ENCODE results near the gene MYH7.

Gene MYH7

GRCh38 chr14:23416801-23417200 is 18.7 kb downstream of the MYH7 start:
- H2AFZ ChIP-seq, result no peak overlapping the region
- H3K4me3 ChIP-seq (ENCODE audit: low read depth, low read length), result no peak overlapping the region
- H3K79me2 ChIP-seq, result no peaks in the 10 kb centered on the region
- TF ChIP-seq CTCF (IDR thresholded peaks at IDR 0.05), result no peak
- H3K27ac ChIP-seq, result no peak overlapping the region
- H3K4me2 ChIP-seq (ENCODE audit: low read length), result no peak overlapping the region
- no peaks in the 10 kb centered on the region for H3K9me3 ChIP-seq (ENCODE audit: control insufficient read depth, low read length)
- H3K36me3 ChIP-seq (ENCODE audit: control insufficient read depth, insufficient read depth, low read length), result no peaks in the 10 kb centered on the region
- H3K9ac ChIP-seq, result no peak overlapping the region
- H3K27me3 ChIP-seq (ENCODE audit: control insufficient read depth, insufficient read depth, low read length), result no peaks in the 10 kb centered on the region
- no peaks in the 10 kb centered on the region for H3K4me1 ChIP-seq

- Histone ChIP-seq H3K27ac (no peak overlapping the region), H3K36me3 (ENCODE audit: control insufficient read depth, insufficient read depth, low read length) (no peaks in the 10 kb centered on the region), H3K4me2 (ENCODE audit: low read length) (no peak overlapping the region), H2AFZ (no peak overlapping the region), H3K9ac (no peak overlapping the region), H3K79me2 (no peaks in the 10 kb centered on the region), H3K9me3 (ENCODE audit: control insufficient read depth, low read length) (no peaks in the 10 kb centered on the region), H3K4me1 (no peaks in the 10 kb centered on the region), H3K27me3 (ENCODE audit: control insufficient read depth, insufficient read depth, low read length) (no peaks in the 10 kb centered on the region), H3K4me3 (ENCODE audit: low read depth, low read length) (no peak overlapping the region)
- no peak for TF ChIP-seq CTCF (IDR thresholded peaks at IDR 0.05)
Observed at GRCh38 chr14:23415821-23416778, 19.4 kb downstream of the MYH7 start.

GRCh38 chr14:23414906-23415820 is 20.3 kb downstream of the MYH7 start:
- no peak for TF ChIP-seq CTCF (IDR thresholded peaks at IDR 0.05)
- no peak overlapping the region for H3K4me2 ChIP-seq (ENCODE audit: low read length)
- no peaks in the 10 kb centered on the region for H3K27me3 ChIP-seq (ENCODE audit: control insufficient read depth, insufficient read depth, low read length)

GRCh38 chr14:23414254-23414653 is 21.2 kb downstream of the MYH7 start:
- Histone ChIP-seq H3K79me2 (no peaks in the 10 kb centered on the region), H3K36me3 (ENCODE audit: control insufficient read depth, insufficient read depth, low read length) (no peaks in the 10 kb centered on the region), H3K4me1 (no peaks in the 10 kb centered on the region), H3K27ac (no peak overlapping the region), H3K4me2 (ENCODE audit: low read length) (no peak overlapping the region), H3K4me3 (ENCODE audit: low read depth, low read length) (no peak overlapping the region), H3K27me3 (ENCODE audit: control insufficient read depth, insufficient read depth, low read length) (no peaks in the 10 kb centered on the region), H3K9me3 (ENCODE audit: control insufficient read depth, low read length) (no peaks in the 10 kb centered on the region), H2AFZ (no peak overlapping the region), H3K9ac (no peak overlapping the region)
- TF ChIP-seq CTCF (IDR thresholded peaks at IDR 0.05), result no peak

More at GRCh38 chr14:23414906-23415820, 20.3 kb downstream of the MYH7 start:
- Histone ChIP-seq H3K9me3 (ENCODE audit: control insufficient read depth, low read length) (no peaks in the 10 kb centered on the region), H3K27ac (no peak overlapping the region), H3K4me3 (ENCODE audit: low read depth, low read length) (no peak overlapping the region), H3K4me1 (no peaks in the 10 kb centered on the region), H2AFZ (no peak overlapping the region), H3K36me3 (ENCODE audit: control insufficient read depth, insufficient read depth, low read length) (no peaks in the 10 kb centered on the region), H3K79me2 (no peaks in the 10 kb centered on the region), H3K9ac (no peak overlapping the region)
